HTR-8/SVneo (cell line): ENCODE data around the gene RAB3IL1.

Source experiments
- DNase-seq: peaks from one replicate; pipeline ENCODE4 v3.0.0; 2011; ENCODE audit warnings: low spot score, mixed read lengths; ENCODE audit not compliant: insufficient read length
- FAIRE-seq: peaks from 2 replicates; lab custom pipeline; 2011; peaks lifted over from hg19 to GRCh38; lab: Jason Lieb, UNC

The RAB3IL1 gene

DNA sequence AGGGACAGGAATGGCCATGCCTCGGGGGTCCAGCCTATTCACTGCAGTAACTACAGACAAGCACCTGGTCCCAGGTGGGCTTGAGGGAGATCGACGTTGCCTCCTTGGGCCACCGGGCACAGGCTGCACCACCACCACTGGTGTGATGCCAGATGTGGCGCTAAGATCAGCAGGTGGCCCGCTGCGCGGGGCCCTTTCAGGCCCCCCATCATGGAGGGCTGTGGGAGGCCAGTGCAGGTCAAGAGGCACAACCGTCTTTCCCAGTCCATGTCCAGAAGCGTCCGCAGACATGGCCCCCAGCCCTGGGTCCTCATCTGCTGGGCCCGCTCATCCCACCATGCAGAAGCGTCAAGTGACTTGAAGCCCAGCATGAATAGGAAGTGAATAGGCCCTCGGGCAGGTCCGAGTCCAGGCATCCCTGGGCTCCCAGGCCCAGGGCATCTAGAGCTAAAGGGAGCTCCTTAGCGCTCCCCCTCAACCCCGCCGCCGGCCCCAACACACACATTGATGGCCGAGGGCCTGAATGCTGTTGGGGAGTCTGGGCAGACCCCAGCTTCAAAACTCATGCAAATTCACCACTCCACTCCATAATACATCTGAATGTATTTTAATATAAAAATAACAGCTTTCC, 44.3 kb downstream of the RAB3IL1 start:
- FAIRE-seq (no peak), DNase-seq (no peak)

DNA sequence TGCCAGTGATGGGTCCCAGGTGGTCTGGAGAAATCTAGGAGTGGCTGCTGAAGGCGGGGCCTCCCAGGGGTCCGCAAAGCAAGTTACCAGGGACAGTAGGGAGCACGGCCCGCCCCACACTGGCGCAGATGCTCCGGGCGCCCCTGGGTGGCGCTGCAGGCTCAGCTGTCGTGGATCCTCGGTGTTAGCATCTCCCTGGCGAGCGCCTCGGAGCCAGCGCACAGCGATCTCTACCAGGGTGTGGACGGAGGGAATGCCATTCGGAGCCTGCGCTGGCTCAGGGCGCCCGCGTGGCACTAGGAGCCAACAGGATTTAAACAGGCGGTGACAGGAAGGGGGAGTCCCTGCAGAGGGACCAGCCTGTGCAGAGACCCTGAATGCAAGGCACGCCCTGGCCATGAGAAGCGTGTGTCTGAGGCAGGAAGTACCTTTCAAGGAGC, 46.2 kb downstream of the RAB3IL1 start:
- peak; percentile 84 for DNase-seq
- no peak for FAIRE-seq

DNA sequence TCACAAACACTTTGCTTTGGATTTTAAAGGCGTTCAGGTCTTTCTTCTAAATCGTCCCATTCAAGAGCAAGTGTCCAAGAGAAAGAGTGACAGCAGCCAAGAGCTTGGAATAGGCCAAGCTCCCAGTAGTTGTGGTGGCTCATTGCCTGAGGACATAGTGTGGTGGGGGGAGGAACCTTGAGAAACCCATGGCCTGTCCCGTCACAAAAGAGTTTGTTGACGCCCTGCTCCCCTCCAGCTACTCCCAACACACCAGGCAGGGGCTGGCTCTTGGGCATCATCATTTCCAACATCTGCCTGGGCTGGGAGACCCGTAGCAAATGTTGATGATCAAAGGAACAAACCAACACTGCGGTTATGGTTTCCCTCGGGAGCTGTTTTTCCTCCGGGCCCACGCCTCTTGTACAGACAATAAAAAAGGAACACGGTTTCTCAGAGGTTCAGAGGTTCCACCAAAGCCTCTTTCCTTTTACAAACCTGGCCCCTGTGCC, 46.8 kb downstream of the RAB3IL1 start:
- no peak for FAIRE-seq
- no peak for DNase-seq

DNA sequence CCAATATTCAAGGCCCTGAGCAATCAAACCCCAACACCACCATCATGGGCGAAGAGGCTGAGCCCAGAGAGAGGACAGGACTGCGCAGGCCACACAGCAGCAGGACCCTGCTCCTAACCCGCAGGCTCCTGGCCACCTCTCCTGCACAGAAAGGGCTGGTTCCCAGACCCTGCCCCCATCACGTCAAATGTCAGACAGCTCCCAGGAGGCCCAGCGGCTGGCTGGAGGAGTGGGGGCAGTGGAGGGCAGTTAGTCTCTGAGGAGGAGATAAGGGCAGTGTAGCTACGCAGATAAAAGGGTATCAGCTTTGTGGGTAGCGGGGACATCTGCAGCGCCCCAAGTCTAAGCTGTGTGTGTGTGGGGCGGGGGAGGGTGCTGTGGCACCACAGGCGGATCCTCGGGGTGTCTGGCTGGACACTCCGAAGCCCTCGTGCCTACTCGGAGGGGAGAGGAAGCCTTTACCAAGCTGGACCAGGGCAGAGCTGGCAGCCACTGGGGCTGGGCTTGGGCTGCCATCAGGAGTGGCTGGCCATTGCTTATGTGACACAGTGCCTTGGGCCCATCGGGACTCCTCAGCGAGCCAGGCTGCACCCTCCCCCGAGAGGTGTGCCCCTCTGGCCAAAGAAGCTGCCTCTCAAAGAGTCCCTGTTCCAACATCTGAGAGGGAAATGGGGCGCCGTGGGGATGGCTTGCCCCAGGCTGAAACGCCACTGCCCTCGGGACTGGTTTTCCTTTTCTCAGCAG, 47.5 kb downstream of the RAB3IL1 start:
- no peak for FAIRE-seq
- no peak for DNase-seq

DNA sequence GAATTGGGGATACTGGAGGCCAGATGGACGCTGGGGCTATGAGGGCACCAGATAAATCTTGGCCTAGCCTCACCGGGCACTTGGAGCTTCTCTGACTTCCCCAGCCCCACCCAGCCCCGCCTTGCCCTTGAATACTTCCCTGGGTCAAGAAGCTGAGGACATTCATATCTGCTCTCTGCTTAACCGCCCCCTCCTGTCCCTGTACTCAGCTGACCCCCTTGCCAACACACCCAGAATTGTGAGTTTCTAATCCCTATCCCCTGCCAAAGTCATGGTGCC, 48.0 kb downstream of the RAB3IL1 start:
- no peak for DNase-seq
- no peak for FAIRE-seq

DNA sequence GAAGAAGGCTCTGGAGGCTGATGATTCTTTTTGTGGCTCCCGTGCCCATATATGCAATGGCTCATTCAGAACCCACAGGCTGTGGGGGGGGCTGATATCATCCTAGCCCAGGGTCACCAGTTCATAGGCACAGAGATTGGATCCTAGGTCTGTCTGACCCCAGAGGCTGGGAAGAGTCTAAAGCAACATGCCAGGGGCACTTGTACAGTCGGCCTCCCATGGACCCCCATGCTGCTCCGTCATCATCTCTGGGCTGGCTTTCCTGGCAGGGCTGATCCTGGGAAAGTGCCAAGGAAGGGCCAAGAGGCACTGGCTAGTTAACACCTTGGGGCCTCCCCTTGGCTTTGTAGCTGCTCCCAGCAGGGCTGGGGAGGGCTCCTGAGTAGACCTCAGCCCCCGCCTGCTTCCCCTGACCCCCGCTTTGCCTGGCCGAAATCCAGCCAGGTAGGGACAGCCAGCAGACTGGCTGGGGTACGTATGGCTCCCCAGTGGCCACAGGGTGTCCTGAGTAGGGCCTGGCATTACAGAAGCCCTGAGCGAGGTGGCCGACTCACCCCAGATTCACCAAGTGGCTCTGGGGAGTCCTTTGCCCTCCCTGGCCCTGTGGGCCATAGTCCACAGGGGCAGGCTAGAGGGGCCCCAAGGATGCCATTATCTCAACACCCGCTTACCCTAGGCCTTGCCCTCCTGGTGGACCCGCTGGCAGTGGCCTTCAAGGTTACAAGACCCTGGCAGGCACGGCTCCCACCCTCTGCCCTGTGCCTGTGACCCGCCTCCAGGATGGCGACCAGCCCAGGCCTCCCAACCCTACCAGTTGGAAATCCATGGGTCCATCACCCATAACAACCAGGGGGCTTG, 48.6 kb downstream of the RAB3IL1 start:
- FAIRE-seq (no peak), DNase-seq (no peak)

DNA sequence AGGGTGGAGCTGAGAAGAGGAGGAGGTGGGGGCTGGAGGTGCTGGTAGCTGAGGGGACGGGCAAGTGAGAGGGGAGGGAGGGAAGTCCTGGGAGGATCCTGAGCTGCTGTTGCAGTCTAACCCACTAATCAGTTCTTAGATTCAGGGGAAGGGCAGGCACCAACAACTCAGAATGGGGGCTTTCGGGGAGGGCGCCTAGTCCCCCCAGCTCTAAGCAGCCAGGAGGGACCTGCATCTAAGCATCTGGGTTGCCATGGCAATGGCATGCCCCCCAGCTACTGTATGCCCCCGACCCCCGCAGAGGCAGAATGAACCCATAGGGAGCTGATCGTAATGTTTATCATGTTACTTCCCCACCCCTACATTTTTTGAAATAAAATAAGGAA, 50.4 kb downstream of the RAB3IL1 start:
- FAIRE-seq, result no peak
- no peak for DNase-seq

DNA sequence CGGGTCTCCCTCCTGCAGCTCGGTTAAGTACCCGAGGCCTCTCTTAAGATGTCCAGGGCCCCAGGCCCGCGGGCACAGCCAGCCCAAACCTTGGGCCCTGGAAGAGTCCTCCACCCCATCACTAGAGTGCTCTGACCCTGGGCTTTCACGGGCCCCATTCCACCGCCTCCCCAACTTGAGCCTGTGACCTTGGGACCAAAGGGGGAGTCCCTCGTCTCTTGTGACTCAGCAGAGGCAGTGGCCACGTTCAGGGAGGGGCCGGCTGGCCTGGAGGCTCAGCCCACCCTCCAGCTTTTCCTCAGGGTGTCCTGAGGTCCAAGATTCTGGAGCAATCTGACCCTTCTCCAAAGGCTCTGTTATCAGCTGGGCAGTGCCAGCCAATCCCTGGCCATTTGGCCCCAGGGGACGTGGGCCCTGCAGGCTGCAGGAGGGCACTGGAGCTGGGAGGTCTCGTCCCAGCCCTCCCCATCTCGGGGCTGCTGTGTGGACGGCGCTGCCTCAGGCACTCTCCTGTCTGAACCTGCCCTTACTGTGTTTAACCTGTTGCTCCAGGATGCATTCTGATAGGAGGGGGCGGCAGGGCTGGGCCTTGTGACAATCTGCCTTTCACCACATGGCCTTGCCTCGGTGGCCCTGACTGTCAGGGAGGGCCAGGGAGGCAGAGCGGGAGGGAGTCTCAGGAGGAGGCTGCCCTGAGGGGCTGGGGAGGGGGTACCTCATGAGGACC, 51.0 kb downstream of the RAB3IL1 start:
- DNase-seq (no peak), FAIRE-seq (no peak)

DNA sequence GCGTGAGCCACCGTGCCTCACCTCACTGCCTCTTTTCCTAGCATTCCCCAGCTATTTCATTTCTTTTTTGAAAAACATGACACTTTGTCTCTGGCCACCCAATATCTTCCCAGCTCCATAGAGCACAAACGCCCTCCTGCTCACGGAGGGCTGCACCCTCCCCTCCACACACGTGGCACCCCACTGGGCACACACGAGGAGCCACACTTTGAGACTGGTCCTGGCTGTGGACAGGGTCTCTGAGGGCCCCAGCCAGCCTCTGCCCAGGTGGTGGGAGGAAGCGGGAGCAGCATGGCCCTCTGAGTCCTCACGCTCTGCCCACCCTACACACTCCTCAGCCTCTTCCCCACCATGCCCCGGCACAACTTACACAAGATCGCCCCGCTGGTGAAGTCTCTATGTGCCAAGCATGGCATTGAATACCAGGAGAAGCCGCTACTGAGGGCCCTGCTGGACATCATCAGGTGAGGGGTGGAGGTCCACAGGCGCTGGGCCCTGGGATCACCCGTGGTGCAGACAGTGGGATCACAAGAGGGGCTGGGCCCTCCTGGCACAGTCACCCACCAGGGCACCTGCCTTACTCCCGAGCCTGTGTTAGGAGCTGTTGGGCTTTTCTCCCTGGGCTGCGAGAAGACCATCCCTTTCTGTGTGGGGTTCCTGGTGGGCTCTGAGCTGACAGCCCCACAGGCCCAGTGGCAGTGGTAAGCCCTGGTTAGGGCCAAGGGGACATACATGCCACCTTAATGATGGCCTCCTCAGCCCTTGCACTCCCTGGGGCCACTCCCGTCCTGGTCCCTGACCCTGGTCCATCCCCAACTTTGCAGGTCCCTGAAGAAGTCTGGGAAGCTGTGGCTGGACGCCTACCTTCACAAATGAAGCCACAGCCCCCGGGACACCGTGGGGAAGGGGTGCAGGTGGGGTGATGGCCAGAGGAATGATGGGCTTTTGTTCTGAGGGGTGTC, 52.3 kb downstream of the RAB3IL1 start:
- FAIRE-seq, result no peak

DNA sequence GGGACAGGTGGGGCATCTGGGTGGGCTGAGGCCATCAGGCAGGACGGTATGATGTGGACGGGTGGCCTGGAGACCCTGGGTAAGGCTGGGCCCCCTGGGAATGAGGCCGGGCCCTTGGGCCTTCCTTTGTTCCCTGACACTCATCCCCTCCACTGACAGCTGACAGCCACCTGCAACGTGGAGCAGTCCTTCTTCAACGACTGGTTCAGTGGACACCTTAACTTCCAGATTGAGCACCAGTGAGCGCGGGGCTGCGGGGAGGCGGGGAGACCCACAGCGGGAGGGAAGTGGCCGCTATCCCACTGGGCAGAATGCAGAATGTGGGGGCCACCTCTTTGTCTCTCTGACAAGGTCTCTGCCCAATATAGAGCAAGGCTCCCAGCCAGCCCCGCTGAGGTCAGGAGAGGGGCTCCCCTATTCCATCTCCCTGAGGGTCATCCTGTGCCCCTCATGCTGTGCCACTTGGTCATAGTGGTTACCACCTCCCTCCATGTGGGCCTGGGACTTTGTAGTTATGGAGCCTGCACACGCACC, 53.8 kb downstream of the RAB3IL1 start:
- FAIRE-seq (no peak), DNase-seq (no peak)

More for the DNA sequence above, 52.3 kb downstream of the RAB3IL1 start:
- no peak for DNase-seq

DNA sequence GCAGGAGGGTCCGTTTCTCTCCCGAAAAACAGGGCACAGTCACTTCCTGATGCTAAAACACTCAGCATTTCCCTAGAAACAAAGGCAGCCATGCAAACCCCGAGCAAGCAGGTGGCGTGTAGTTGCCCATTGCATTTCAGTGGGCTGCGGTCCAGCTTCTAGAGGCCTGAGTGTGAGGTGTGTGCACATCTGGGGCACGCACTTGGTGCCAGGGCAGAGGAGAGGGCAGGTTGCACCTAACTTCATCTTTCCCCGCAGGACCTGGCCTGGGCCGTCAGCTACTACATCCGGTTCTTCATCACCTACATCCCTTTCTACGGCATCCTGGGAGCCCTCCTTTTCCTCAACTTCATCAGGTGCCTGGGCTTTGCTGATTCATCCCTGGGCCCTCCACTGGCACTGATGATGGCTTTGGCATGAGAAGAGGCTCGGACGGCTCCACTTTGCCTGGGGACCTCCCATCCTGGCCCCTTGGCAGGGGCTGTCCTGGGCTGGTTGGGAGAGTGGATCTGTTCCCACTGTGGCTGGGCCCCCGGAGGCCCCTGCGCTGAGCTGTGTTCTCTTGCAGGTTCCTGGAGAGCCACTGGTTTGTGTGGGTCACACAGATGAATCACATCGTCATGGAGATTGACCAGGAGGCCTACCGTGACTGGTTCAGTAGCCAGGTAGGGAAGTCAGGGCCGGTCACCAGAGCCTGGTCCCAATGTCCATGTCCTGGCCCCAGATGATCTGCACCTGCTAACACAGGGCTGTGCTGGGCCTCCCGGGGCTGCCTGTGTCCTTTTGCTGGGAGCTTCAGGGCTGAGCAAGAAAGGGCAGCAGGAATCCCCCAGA, 54.4 kb downstream of the RAB3IL1 start:
- DNase-seq (no peak), FAIRE-seq (no peak)

DNA sequence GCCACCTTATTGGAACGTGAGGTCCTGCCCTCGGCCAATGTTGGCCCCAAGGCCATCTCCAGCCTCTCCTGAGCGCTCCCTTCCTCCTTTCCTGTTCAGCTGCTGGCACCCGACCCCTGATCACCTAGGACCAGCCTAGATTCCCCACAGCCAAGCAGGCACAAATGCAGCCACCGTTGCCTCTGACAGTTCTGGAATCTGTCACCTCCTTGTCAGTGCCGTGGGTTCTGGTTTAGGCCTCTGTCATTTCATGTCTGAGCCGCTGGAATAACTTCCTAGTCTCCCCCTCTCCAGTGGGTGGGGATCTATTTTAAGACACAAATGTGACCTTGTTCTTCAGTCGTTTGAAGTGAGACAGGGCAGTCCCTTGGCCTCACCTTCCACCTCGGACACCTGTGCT, 55.7 kb downstream of the RAB3IL1 start:
- FAIRE-seq (no peak), DNase-seq (no peak)

DNA sequence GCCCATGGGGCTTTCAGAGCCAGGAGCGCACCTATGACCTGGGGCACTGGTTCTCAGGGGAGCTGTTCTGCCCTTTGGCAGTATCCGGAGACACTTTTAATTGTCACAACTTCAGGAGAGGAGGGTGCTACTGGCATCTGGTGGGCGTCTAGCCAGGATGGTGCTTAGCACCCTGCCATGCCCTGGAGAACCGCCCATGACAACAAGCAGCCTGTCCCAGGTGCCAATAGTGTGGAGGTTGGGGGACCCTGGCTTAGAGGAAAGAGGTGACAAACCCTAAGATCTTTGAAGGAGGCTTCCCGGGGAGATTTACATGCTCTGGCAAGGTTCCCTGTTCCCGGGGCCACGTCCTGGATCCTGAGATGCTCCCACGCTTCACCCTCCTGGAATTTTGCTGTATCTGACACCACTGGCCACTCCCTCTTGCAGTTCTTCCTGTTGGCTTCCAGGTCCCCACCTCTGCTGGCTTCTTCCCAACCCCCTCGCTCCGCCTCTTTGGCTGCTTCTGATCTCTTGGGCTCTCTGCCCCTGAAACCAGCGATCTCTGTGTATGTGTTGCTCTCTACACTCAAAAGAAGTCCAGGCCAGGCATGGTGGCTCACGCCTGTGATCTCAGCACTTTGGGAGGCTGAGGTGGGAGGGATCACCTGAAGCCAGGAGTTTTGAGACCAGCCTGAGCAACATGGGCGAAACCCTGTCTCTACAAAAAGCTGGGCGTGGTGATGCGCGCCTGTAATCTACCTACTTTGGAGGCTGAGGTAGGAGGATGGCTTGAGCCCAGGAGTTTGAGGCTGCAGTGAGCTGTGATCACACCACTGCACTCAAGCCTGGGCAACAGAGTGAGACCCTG, 57.1 kb downstream of the RAB3IL1 start:
- FAIRE-seq (no peak), DNase-seq (no peak)

DNA sequence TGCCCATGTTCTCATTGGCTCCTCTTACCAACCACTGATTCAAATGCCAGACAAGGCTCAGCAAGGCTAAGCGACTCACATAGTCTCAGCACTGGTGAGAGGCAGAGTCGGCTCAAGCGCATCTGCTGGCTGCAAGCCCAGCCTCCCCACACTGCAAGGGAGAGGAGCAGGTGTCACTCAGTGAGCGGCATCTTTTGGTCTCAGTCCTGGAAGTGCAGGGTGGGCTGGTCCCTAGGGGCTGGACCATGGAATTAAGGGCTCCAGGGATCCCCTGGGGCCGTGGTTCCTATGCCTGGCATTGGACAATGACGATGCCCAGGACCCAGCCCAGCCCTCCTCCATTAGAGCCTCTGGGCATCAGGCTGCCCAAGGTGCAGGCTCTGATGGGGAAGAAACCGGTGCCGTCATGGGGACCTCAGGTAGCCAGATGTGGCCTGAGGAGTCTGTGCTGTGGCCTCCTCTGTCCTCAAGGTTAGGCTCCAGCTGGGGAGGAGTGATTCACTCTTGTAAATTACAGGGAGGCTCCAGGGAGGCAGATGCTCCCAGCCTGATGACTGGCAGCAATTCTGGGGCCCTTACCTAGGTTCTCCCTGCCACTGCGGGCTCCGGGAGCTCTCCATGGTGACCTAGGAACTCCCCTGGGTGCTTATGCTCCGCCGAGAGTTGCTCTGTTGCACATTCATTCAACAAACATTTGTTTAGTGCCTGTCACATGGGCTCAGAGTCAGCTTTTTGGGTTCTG, 61.3 kb downstream of the RAB3IL1 start:
- no peak for DNase-seq
- no peak for FAIRE-seq

DNA sequence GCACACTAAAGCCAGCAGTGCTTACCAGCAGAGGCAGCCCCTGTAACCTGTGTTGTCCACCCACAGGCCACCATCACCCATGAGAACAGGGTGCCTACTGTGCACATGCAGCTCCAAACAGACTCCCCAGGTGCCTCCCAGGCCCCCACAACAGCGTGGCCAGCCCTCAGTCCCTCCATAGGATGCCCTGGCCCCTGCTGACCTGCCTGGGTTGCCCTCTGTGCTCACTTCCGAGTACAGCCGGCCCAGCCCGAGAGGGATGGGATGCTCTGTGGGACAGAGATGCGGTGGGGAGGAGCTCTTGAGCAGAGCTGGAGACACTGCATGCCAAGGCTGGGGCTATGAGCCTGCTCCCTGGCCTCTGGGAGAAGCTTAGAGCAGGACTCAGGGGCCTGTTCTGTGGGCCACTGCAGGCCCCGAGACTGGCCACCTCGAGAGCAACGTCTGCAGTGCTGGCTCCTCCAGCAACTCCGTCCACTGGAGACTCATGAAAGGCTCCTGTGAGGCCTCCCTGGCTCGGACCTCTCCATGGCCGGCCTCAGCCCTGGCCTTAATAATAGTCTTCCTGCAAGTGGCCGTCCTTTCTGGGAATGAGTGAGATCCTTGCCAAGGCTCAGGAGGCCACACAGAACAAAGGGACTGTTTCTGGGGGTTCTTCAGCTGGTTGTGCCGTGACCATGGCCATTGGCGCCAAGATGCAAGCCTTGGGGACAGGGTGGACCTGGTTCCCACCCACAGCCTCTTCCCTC, 62.2 kb downstream of the RAB3IL1 start:
- DNase-seq, result no peak
- FAIRE-seq, result no peak
